Stimulated activated CD4-positive, alpha-beta T cell treated with anti-CD3 and anti-CD28 coated beads, Interleukin-1b, Interleukin-23, amount 100 ng/mL, for 1 hour (primary cell): Measurements from ENCODE around the gene WFDC10A.
"Not testable (repeated sequence)": the region's sequence is repeated elsewhere in the genome, so short reads cannot be mapped to it uniquely, and the experiment has no call there.

ENCODE experiments used
- DNase-seq, 2 donors: peaks; one replicate each; pipeline ENCODE4 v3.0.0-alpha.2; 2020; ENCODE audit warnings: low read depth in 2 of 2

Gene WFDC10A

GRCh38 chr20:45629496-45630100, at the start of gene WFDC10A:
TSS of gene WFDC10A (plus strand) at chr20:45629739. CDS start at chr20:45629814, 75 bp downstream.
- no peak for DNase-seq

- DNase-seq = no peak
These were observed 47.8 kb upstream of the WFDC10A start for GRCh38 chr20:45581702-45582101.

- DNase-seq = no peak
These were observed 46.0 kb upstream of the WFDC10A start for GRCh38 chr20:45583502-45583901.

GRCh38 chr20:45584294-45584693, 45.2 kb upstream of the WFDC10A start:
- DNase-seq = not testable (repeated sequence)

GRCh38 chr20:45585986-45586385, 43.6 kb upstream of the WFDC10A start:
- not testable (repeated sequence) for DNase-seq

GRCh38 chr20:45588800-45589199, 40.7 kb upstream of the WFDC10A start:
- DNase-seq = no peak

- no peak for DNase-seq
These were observed 39.8 kb upstream of the WFDC10A start for GRCh38 chr20:45589725-45590124.

GRCh38 chr20:45592574-45593189, 36.9 kb upstream of the WFDC10A start:
- no peak for DNase-seq

- DNase-seq = no peak
These were observed 36.0 kb upstream of the WFDC10A start for GRCh38 chr20:45593498-45593897.

- no peak for DNase-seq
These were observed 34.3 kb upstream of the WFDC10A start for GRCh38 chr20:45595235-45595634.

- no peak for DNase-seq
These were observed 21.7 kb upstream of the WFDC10A start for GRCh38 chr20:45607810-45608209.

GRCh38 chr20:45611054-45611453, 18.5 kb upstream of the WFDC10A start:
- no peak for DNase-seq

- no peak for DNase-seq
These were observed 17.2 kb upstream of the WFDC10A start for GRCh38 chr20:45612314-45612713.

GRCh38 chr20:45617591-45617990, 11.9 kb upstream of the WFDC10A start:
- no peak for DNase-seq

- no peak for DNase-seq
These were observed 7.9 kb upstream of the WFDC10A start for GRCh38 chr20:45621593-45621992.

- DNase-seq = no peak
These were observed 3.0 kb upstream of the WFDC10A start for GRCh38 chr20:45626540-45626939.

- no peak for DNase-seq
These were observed 832 bp downstream of the WFDC10A start for GRCh38 chr20:45630371-45630770.

- DNase-seq = no peak
These were observed 1.6 kb downstream of the WFDC10A start, which contains the start of gene WFDC9 for GRCh38 chr20:45631184-45631583. TSS of gene WFDC9 (minus strand) at chr20:45631284. CDS start at chr20:45610181, 21,103 bp downstream.

GRCh38 chr20:45636513-45636912, 7.0 kb downstream of the WFDC10A start:
- DNase-seq = no peak

- no peak for DNase-seq
These were observed 10.1 kb downstream of the WFDC10A start for GRCh38 chr20:45639687-45640086.

GRCh38 chr20:45641076-45641475, 11.5 kb downstream of the WFDC10A start:
- not testable (repeated sequence) for DNase-seq

GRCh38 chr20:45645869-45646268, 16.3 kb downstream of the WFDC10A start:
- DNase-seq = not testable (repeated sequence)

- DNase-seq = no peak
These were observed 17.3 kb downstream of the WFDC10A start for GRCh38 chr20:45646875-45647274.
